Middle frontal gyrus (tissue), 1 donor: ENCODE measurements around the gene EIF4E2.

Experiments used
- DNase-seq: peaks from one replicate; pipeline ENCODE4 v3.0.0-alpha.2; 2015; ENCODE audit warnings: low spot score; ENCODE audit errors: extremely low spot score

Gene EIF4E2, protein sequence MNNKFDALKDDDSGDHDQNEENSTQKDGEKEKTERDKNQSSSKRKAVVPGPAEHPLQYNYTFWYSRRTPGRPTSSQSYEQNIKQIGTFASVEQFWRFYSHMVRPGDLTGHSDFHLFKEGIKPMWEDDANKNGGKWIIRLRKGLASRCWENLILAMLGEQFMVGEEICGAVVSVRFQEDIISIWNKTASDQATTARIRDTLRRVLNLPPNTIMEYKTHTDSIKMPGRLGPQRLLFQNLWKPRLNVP

GRCh38 chr2:232550354-232551249 is at the start of gene EIF4E2, which contains the start of gene TIGD1:
EIF4E2 (plus strand) TSS chr2:232550689; CDS start chr2:232550725, 36 bp downstream.
TIGD1 (minus strand) TSS chr2:232550557; CDS start chr2:232549882, 675 bp downstream.
- DNase-seq = peak; percentile 90

DNA sequence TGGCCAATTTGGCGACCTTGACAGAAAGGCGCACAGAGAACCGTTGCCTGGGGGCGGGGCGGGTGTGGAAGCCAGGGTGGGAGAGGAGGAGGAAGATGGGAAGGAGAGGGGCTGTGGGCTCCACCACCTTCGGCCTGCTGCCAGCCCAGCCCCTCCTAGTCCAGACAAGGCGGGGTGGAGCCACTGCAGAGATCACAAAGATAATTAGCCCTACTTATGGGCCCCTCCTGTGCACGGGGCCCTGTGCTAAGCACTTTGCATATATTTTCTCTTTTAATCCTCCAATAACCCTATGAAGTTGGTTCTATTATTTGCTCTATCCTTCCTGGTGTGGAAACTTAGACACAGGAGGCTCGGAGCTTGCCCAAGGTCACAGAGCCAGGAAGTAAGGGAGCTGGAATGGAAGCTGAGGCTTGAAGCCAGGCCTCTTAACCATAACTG is 49.1 kb upstream of the EIF4E2 start:
- DNase-seq = no peak

GRCh38 chr2:232501794-232502390 is 48.6 kb upstream of the EIF4E2 start:
- DNase-seq = no peak

DNA sequence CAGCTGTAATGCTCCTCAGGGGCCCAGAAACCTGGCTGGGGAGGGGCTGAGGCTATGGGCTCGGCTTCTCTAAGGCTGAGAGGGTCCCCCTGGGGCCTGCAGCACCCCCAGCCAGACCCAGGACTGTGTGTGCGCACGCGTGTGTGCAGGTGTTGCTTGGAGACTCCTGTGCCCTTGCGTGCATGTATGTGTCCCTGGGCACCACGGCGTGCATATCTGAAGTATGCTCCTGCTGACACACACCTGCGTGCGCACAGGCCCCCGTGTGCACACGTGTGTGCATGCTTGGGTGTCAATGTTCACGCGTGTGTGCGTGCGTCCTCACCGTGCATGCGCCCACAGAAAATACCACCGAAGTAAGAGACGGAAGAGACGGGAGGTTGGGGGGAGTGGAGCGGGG is 48.0 kb upstream of the EIF4E2 start:
- no peak for DNase-seq

DNA sequence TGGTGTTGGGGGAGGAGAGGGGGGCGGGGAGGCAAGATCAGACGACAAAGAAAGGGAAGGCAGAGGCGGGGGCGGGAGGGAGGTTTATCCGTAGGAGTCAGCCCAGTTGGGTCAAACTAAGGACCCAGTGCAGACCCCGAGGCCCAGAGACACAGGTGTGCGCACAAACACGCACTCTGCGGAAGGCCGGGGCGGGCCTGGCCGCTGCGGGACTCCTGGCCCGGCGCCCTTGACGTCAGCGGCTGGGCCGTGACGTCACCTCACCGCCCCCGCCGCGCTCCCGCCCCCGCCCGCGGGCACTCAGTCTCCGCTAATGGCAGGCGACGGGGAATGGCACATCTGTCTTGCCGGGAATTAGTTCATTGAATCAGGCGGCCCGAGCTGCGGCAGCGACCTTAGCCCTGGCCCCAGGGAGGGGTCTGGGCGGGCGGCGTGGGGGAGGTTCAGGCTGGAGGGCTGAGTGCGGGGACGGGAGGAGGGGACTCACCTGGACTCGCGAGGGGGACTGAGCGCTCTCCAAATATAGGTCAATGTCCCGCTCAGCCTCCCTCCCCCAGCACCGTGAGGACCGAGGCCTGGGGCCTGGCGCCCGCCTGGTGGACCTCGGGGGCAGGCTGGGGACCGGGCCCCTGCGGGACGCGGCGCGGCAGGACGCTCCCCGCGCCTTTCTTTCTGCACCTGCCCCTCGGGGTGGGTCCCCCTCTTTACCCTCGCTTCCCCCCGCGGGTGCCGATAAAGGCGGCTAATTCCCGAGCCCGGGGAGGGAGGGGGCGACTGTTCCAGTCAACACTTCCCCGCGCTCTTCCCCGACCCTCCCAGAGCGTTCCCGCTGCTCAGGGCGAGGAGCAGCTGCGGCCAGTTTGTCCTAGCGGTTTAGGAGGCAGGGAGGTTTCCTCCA is 47.3 kb upstream of the EIF4E2 start:
- peak; percentile 20 for DNase-seq

- DNase-seq = no peak
Measured at GRCh38 chr2:232503809-232504323, 46.6 kb upstream of the EIF4E2 start.

GRCh38 chr2:232504438-232504837 is 46.1 kb upstream of the EIF4E2 start:
- DNase-seq = no peak

- DNase-seq = no peak
Measured at GRCh38 chr2:232505856-232506255, 44.6 kb upstream of the EIF4E2 start.

DNA sequence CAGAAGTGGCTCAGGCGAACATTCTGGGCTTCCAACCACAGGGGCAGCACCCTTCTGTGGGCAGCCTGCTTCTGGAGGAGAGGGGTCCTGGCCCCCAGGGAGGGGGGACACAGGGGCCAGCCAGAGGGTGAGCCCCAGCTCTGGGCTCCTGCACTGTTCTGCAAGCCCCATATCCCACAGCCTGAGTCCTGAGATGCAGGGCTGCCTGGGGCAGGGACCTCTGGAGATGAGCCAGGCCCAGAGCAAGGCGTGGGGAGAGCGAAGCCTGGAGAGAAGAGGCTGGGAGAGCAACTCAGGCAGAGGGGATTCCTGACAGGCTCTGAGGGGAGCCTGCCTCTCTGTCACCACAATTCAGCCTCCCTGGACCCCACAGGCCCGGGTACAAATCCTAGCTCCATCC is 43.8 kb upstream of the EIF4E2 start:
- DNase-seq = no peak

- no peak for DNase-seq
Measured at GRCh38 chr2:232508251-232508650, 42.2 kb upstream of the EIF4E2 start.

- no peak for DNase-seq
Measured at GRCh38 chr2:232511336-232511890, 39.1 kb upstream of the EIF4E2 start.

GRCh38 chr2:232512602-232513001 is 37.9 kb upstream of the EIF4E2 start:
- no peak for DNase-seq

- DNase-seq = no peak
Measured at GRCh38 chr2:232513353-232513752, 37.1 kb upstream of the EIF4E2 start.

DNA sequence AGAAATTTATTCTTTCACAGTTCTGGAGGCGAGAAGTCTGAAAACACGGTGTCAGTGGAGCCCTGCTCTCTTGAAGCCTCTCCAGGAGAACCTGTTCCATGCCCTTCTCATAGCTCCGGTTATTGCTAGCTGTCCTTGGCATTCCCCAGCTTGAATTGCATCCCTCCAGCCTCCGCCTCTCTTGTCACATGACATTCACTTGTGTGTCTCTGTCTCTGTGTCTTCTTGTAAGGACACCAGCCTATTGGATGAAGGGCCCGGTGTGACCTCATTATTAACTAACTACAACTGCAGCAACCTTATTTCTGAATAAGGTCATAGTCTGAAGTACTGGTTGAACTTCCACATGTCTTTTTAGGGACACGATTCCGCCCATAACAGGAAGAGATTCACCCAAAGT is 34.9 kb upstream of the EIF4E2 start:
- DNase-seq = no peak

DNA sequence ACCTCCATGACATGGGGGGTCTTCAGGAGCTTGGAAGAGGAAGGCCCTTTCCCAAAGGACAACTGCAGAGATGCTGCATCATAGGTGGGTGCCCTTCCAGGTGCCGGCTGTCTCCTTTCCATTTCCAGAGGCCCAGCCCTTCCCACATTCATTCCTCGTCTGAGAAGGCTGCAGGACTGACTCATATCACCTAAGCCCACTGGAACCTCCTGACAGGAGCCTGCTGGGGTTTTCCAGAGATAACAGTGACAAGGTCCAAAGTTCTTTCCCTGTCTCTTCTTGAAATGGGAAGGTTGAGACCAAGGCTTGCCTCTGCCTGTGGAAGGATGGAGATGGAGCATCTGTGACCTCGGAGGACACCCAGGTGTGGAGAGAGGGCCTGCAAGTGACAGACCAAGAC is 33.9 kb upstream of the EIF4E2 start:
- DNase-seq = no peak

DNA sequence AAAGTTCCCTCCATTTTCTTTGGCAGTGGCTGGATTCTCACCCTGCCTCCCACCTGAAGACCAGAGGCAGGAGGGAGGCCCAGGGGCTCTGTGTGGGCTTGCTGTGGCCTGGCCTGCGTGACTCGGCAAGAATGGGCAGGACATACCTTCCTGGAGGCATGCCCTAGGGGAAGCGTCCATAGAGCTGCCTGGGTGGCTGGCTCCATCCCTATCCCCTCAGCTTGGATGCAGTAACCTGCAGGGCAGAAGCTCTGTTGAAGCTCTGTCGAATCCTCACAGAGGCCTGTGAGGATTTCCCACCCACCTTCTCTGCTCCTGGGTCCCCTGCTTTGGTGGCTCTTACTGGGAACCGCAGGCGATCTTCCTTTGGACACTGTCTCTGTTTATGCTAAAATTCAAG is 31.6 kb upstream of the EIF4E2 start:
- no peak for DNase-seq

DNA sequence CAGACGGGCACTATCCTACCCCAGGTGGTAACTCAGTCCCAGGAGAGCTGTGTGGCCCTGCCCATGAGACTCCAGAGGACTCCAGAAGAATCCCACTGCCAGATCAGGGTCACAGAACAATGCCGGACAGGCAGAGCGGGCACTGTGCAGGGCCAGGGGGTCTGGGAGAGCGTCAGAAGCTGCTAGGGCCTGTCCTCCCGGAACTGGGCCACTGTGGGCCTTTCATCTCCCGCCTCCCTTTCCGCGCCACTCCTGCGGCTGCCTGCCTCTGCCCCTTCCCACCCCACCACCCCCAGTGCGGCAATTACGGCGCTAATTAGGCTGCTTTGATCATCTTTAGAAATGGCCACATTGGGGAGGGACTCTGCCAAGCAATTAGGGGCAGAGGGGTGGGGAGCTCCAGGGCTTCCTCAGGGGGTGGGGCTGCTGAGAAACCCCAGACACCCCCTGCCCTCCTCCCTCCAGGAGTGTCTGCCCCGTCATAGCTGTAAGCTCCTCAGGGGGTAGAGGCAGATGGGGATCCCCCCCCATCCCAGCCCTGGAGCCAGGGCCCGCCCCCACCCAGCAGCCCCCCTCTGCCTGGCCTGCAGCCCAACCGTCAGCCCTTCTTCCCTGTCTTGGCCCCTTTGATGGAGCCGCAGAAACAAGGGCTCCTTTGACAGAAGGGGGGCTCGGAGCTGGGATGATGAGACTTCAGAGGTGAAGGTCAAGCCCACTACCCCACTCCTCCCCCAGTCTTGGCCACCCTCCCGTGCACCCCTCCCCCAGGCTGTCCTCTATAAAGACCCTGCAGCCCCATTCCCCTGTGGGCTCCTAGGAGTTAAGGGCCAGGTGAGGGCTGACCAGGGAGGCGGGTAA is 30.7 kb upstream of the EIF4E2 start, which contains the start of gene PRSS56:
Gene PRSS56, plus strand, starts transcription at position 808 of the 858 bp plus-strand sequence. CDS start 211 bp downstream, outside the sequence.
- DNase-seq = no peak

- DNase-seq = no peak
Measured at GRCh38 chr2:232520489-232520888, 30.0 kb upstream of the EIF4E2 start.

- DNase-seq = no peak
Measured at GRCh38 chr2:232521098-232521497, 29.4 kb upstream of the EIF4E2 start.
